OCI-LY1 (cell line): ENCODE measurements around the gene TIE1.

Source experiments
- EZH2 ChIP-seq: fragments of 200-600 bp; sonication (generic), shearing (Covaris generic); IDR thresholded peaks from 2 replicates; pipeline ENCODE4 v1.8.0; 2017; ENCODE audit warnings: borderline replicate concordance, mixed run types, mild to moderate bottlenecking, antibody characterized with exemption, low read length, moderate library complexity, mixed read lengths
- TF ChIP-seq, protein P1 (sequence below): fragments of 200-600 bp; sonication (generic), shearing (Covaris generic); IDR thresholded peaks from 2 replicates; pipeline ENCODE4 v1.5.1; 2017; ENCODE audit warnings: mild to moderate bottlenecking, antibody characterized with exemption, low read length, moderate library complexity, mixed read lengths

DNA sequence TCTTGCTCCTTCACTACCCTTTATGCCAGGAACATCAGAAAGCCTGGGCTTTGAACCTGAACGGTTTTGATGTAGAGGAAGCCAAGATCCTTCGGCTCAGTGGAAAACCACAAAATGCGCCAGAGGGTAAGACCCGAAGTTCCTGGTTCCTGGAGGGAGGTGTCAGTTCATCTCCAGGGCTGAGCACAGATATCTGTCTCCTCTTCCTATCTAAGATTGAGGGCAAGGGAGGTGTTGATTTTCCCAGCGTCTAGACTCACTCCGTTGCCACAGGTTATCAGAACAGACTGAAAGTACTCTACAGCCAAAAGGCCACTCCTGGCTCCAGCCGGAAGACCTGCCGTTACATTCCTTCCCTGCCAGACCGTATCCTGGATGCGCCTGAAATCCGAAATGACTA, 58.9 kb downstream of the TIE1 start:
- TF ChIP-seq, protein P1, sequence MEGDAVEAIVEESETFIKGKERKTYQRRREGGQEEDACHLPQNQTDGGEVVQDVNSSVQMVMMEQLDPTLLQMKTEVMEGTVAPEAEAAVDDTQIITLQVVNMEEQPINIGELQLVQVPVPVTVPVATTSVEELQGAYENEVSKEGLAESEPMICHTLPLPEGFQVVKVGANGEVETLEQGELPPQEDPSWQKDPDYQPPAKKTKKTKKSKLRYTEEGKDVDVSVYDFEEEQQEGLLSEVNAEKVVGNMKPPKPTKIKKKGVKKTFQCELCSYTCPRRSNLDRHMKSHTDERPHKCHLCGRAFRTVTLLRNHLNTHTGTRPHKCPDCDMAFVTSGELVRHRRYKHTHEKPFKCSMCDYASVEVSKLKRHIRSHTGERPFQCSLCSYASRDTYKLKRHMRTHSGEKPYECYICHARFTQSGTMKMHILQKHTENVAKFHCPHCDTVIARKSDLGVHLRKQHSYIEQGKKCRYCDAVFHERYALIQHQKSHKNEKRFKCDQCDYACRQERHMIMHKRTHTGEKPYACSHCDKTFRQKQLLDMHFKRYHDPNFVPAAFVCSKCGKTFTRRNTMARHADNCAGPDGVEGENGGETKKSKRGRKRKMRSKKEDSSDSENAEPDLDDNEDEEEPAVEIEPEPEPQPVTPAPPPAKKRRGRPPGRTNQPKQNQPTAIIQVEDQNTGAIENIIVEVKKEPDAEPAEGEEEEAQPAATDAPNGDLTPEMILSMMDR = no peak
- TF ChIP-seq EZH2 = no peak
